HG03378 (cell line): ENCODE measurements around the gene HOXD4.

ENCODE experiments used
- ATAC-seq: cut with Tn5 transposase; IDR thresholded peaks from one replicate; pipeline ENCODE4 v1.9.1; 2021; ENCODE audit warnings: mild to moderate bottlenecking, moderate library complexity; ENCODE audit not compliant: unreplicated experiment

Gene HOXD4

GRCh38 chr2:176114120-176114929 lies 37.0 kb upstream of the HOXD4 start:
- ATAC-seq: no peak

- ATAC-seq: no peak
Observed at GRCh38 chr2:176114930-176115625, 36.3 kb upstream of the HOXD4 start.

- no peak for ATAC-seq
Observed at GRCh38 chr2:176115883-176116813, 35.2 kb upstream of the HOXD4 start, which contains the start of gene HOXD10. TSS of gene HOXD10 (plus strand) at chr2:176116778. CDS start at chr2:176116834, 56 bp downstream.

GRCh38 chr2:176117162-176117822 lies 34.1 kb upstream of the HOXD4 start:
- no peak for ATAC-seq

GRCh38 chr2:176117823-176118371 lies 33.5 kb upstream of the HOXD4 start:
- ATAC-seq: no peak

GRCh38 chr2:176118601-176119339 lies 32.6 kb upstream of the HOXD4 start:
- ATAC-seq: no peak

- no peak for ATAC-seq
Observed at GRCh38 chr2:176120364-176121189, 30.8 kb upstream of the HOXD4 start.

GRCh38 chr2:176121190-176122051 lies 29.9 kb upstream of the HOXD4 start:
- ATAC-seq: no peak

- no peak for ATAC-seq
Observed at GRCh38 chr2:176122052-176122682, 29.2 kb upstream of the HOXD4 start.

GRCh38 chr2:176122683-176123410 lies 28.5 kb upstream of the HOXD4 start, which contains the start of gene HOXD9:
TSS of gene HOXD9 (plus strand) at chr2:176122719. CDS start at chr2:176122769, 50 bp downstream.
- no peak for ATAC-seq

GRCh38 chr2:176123411-176124109 lies 27.8 kb upstream of the HOXD4 start:
- no peak for ATAC-seq

GRCh38 chr2:176124110-176124946 lies 27.0 kb upstream of the HOXD4 start:
- no peak for ATAC-seq

GRCh38 chr2:176124947-176125771 lies 26.2 kb upstream of the HOXD4 start:
- ATAC-seq: no peak

GRCh38 chr2:176125772-176126054 lies 25.6 kb upstream of the HOXD4 start:
- ATAC-seq: no peak
